ENCODE data around the gene ZNF462. TPM values are rescaled to one million over a fixed set of nuclear protein-coding genes. Genes with fewer than 3 reads are reported as not detected.

Gene ZNF462
- total RNA-seq, 1 experiment from 2014 or later = 121 TPM

DNA sequence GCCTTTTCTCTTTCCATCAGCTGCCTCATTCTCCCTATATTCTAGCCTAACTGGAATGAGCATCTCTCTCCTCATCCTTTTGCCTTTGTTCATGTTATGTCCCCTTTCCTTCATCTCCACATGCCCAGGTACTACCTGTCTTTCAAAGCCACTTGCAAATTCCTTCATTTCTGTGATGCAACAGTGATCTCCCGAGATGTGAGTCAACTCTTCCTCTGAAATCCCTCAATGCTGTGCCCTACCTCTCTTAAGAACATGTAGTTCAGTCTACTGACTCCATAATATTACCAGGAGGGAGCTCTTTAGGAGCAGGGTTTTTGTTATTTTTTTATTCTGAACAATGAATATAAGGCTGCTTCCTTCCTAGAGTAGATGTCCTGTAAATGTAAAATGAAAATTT, 91.6 kb downstream of the ZNF462 start (continued):
- TF ChIP-seq, protein P1, sequence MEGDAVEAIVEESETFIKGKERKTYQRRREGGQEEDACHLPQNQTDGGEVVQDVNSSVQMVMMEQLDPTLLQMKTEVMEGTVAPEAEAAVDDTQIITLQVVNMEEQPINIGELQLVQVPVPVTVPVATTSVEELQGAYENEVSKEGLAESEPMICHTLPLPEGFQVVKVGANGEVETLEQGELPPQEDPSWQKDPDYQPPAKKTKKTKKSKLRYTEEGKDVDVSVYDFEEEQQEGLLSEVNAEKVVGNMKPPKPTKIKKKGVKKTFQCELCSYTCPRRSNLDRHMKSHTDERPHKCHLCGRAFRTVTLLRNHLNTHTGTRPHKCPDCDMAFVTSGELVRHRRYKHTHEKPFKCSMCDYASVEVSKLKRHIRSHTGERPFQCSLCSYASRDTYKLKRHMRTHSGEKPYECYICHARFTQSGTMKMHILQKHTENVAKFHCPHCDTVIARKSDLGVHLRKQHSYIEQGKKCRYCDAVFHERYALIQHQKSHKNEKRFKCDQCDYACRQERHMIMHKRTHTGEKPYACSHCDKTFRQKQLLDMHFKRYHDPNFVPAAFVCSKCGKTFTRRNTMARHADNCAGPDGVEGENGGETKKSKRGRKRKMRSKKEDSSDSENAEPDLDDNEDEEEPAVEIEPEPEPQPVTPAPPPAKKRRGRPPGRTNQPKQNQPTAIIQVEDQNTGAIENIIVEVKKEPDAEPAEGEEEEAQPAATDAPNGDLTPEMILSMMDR (IDR thresholded peaks at IDR 0.05) = no peak
- TF ChIP-seq ZNF263 (CRISPR knock-in tag; IDR thresholded peaks at IDR 0.05; ENCODE audit: low read depth) (no peak), SP1 (CRISPR knock-in tag; conservative IDR thresholded peaks at IDR 0.05) (no peak)
- TF ChIP-seq, protein P2, sequence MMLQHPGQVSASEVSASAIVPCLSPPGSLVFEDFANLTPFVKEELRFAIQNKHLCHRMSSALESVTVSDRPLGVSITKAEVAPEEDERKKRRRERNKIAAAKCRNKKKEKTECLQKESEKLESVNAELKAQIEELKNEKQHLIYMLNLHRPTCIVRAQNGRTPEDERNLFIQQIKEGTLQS (CRISPR knock-in tag; conservative IDR thresholded peaks at IDR 0.05) = no peak

DNA sequence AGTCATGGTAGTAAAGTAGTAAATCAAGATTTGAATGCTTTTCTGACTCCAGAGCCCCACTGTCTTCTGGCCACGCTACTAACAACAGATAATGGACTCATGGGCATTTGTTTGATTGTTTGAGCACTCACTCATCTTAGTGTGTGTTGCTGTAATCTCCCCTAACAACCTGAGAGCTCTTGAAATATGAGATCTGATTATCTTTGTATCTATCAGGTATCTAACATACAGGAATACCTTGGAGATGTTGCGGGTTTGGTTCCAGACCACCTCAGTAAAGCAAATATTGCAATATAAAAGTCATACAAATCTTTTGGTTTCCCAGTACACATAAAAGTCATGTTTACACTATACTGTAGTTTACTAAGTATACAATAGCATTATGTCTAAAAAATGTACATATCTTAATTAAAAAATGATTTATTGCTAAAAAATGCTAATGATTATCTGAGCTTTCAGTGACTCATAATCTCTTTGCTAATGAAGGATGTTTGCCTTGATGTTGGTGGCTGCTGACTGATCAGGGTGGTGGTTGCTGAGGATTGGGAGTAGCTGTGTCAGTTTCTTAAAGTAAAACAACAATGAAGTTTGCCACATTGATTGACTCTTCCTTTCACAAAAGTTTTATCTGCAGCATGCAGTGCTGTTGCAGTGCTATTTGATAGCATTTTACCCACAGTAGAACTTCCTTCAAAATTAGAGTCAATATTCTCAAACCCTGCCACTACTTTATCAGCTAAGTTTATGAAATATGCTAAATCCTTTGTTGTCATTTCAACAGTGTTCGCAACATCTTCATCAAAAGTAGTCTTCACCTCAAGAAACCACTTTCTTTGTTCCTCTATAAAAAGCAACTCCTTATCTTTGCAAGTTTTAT, 92.2 kb downstream of the ZNF462 start:
- DNase-seq (ENCODE audit: low spot score) (no peak), ATAC-seq (no peak)
- CTCF ChIA-PET = no interaction called here
- no peak for TF ChIP-seq TEAD4 (CRISPR knock-in tag; IDR thresholded peaks at IDR 0.05)
- H3K27me3 Mint-ChIP-seq (ENCODE audit: low read depth) = no peaks in the 10 kb centered on the region
- no peak overlapping the region for H3K4me3 Mint-ChIP-seq
- H3K9me3 Mint-ChIP-seq = no peaks in the 10 kb centered on the region
- peaks cover 22% of the 10 kb centered on the region for H3K4me1 Mint-ChIP-seq
- POLR2A ChIA-PET = no interaction called here
- peaks cover 70% of the 10 kb centered on the region for H3K36me3 Mint-ChIP-seq
- H3K27ac Mint-ChIP-seq = no peak overlapping the region

DNA sequence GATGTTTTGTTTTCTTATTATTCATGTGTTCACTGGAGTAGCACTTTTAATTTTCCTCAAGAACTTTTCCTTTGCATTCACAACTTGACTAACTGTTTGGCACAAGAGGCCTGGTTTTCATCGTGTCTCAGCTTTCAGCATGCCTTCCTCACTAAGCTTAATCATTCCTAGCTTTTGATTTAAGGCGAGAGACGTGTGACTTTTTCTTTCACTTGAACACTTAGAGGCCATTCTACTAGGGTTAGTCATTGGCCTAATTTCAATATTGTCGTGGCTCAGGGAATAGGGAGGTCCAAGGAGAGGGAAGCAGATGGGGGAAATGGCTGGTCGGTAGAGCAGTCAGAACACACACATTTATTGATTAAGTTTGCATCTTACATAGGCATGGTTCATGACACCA, 94.0 kb downstream of the ZNF462 start:
- ChIA-PET POLR2A (no interaction called here), CTCF (no interaction called here)
- Mint-ChIP-seq H3K36me3 (peaks cover 81% of the 10 kb centered on the region), H3K27me3 (ENCODE audit: low read depth) (no peaks in the 10 kb centered on the region), H3K9me3 (peaks cover 5% of the 10 kb centered on the region; the same call in 1 of the 2 replicates), H3K4me1 (peaks cover 34% of the 10 kb centered on the region), H3K27ac (no peak overlapping the region), H3K4me3 (no peak overlapping the region)
- ATAC-seq (no peak), DNase-seq (ENCODE audit: low spot score) (no peak)
- no peak for TF ChIP-seq ZNF232 (CRISPR knock-in tag; IDR thresholded peaks at IDR 0.05)
- TF ChIP-seq GTF2I (CRISPR knock-in tag; conservative IDR thresholded peaks at IDR 0.05) = no peak
- TF ChIP-seq, protein P3, sequence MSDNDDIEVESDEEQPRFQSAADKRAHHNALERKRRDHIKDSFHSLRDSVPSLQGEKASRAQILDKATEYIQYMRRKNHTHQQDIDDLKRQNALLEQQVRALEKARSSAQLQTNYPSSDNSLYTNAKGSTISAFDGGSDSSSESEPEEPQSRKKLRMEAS (CRISPR knock-in tag; IDR thresholded peaks at IDR 0.05) = no peak
- TF ChIP-seq, protein P4, sequence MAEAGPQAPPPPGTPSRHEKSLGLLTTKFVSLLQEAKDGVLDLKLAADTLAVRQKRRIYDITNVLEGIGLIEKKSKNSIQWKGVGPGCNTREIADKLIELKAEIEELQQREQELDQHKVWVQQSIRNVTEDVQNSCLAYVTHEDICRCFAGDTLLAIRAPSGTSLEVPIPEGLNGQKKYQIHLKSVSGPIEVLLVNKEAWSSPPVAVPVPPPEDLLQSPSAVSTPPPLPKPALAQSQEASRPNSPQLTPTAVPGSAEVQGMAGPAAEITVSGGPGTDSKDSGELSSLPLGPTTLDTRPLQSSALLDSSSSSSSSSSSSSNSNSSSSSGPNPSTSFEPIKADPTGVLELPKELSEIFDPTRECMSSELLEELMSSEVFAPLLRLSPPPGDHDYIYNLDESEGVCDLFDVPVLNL (CRISPR knock-in tag; IDR thresholded peaks at IDR 0.05; ENCODE audit: borderline replicate concordance, low read depth) = no peak
- no peak for TF ChIP-seq NR2C2 (CRISPR knock-in tag; IDR thresholded peaks at IDR 0.05)
- no peak for TF ChIP-seq FOXK1 (CRISPR knock-in tag; IDR thresholded peaks at IDR 0.05)

DNA sequence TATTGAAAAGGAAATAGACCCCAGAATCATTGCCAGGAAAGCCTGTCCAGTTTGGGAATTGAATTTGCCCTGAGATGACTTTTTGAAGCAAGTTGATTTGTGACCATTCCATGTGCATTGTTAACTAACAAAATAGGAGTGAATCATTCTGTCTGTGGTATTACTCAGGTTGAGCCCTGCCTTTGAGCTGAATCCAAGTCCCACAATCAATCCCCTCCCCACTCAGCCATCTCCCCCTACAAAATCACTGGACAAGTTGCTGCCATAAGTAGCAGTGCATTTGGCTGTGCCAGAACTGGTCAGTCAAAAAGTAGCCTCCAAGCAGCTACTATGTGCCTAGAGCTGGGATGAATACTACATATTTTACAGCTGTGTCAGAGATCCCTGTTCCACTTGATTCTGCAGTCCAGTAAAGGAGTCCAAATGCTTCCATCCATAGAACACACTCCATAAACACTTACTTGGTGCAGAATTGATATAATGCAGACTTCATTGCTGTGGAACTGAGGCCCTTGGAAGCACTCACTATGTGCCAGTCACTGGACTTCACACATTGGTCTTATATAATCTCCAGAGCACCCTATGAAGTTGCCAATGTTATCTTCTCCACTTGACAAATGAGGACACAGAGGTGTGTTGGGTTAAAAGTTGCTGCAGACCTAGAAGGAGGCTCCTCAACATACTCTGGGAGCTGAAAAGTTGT, 96.1 kb downstream of the ZNF462 start:
- H3K27me3 Mint-ChIP-seq (ENCODE audit: low read depth) = no peaks in the 10 kb centered on the region
- ChIA-PET POLR2A (no interaction called here), CTCF (interaction anchor here (1.2 kb wide), 1 partner anchor 382 kb away, joined by 3 read pairs; no protein-coding TSS in a partner anchor)
- H3K4me1 Mint-ChIP-seq = peaks cover 42% of the 10 kb centered on the region
- H3K36me3 Mint-ChIP-seq = peaks cover 75% of the 10 kb centered on the region
- 0 out of 2 replicates have a peak overlapping the region, but pooled peaks have one; percentile 90 for H3K27ac Mint-ChIP-seq
- no peak for DNase-seq (ENCODE audit: low spot score)
- H3K4me3 Mint-ChIP-seq = no peak overlapping the region
- H3K9me3 Mint-ChIP-seq = peaks cover 5% of the 10 kb centered on the region; the same call in 1 of the 2 replicates
- no peak for ATAC-seq
- TF ChIP-seq CBFB (CRISPR knock-in tag; IDR thresholded peaks at IDR 0.05; ENCODE audit: low read depth) (no peak), ZNF671 (CRISPR knock-in tag; IDR thresholded peaks at IDR 0.05) (no peak), ZNF396 (CRISPR knock-in tag; IDR thresholded peaks at IDR 0.05; ENCODE audit: borderline replicate concordance) (no peak), NFE2L1 (CRISPR knock-in tag; IDR thresholded peaks at IDR 0.05) (no peak), ESRRA (CRISPR knock-in tag; IDR thresholded peaks at IDR 0.05; ENCODE audit: borderline replicate concordance) (no peak), ETV6 (CRISPR knock-in tag; IDR thresholded peaks at IDR 0.05) (no peak), PRRX2 (CRISPR knock-in tag; IDR thresholded peaks at IDR 0.05) (no peak), GABPB1 (CRISPR knock-in tag; IDR thresholded peaks at IDR 0.05) (no peak), RORB (CRISPR knock-in tag; IDR thresholded peaks at IDR 0.05) (no peak), ATF1 (CRISPR knock-in tag; IDR thresholded peaks at IDR 0.05) (no peak), TEAD1 (CRISPR knock-in tag; IDR thresholded peaks at IDR 0.05) (no peak), GTF2I (CRISPR knock-in tag; conservative IDR thresholded peaks at IDR 0.05) (no peak)
- TF ChIP-seq, protein P5, sequence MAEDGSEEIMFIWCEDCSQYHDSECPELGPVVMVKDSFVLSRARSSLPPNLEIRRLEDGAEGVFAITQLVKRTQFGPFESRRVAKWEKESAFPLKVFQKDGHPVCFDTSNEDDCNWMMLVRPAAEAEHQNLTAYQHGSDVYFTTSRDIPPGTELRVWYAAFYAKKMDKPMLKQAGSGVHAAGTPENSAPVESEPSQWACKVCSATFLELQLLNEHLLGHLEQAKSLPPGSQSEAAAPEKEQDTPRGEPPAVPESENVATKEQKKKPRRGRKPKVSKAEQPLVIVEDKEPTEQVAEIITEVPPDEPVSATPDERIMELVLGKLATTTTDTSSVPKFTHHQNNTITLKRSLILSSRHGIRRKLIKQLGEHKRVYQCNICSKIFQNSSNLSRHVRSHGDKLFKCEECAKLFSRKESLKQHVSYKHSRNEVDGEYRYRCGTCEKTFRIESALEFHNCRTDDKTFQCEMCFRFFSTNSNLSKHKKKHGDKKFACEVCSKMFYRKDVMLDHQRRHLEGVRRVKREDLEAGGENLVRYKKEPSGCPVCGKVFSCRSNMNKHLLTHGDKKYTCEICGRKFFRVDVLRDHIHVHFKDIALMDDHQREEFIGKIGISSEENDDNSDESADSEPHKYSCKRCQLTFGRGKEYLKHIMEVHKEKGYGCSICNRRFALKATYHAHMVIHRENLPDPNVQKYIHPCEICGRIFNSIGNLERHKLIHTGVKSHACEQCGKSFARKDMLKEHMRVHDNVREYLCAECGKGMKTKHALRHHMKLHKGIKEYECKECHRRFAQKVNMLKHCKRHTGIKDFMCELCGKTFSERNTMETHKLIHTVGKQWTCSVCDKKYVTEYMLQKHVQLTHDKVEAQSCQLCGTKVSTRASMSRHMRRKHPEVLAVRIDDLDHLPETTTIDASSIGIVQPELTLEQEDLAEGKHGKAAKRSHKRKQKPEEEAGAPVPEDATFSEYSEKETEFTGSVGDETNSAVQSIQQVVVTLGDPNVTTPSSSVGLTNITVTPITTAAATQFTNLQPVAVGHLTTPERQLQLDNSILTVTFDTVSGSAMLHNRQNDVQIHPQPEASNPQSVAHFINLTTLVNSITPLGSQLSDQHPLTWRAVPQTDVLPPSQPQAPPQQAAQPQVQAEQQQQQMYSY (CRISPR knock-in tag; IDR thresholded peaks at IDR 0.05) = no peak
